ENCODE results near the gene ASIC3. TPM values are rescaled to one million over a fixed set of nuclear protein-coding genes. Genes with fewer than 3 reads are reported as not detected.
A peak's percentile ranks its signal among the peaks of the same experiment; 100 is the strongest.

Gene ASIC3
- total and polyA plus RNA-seq, 2 of the 4 experiments (the other 2 are of a cell fraction) = 0.74 TPM; not detected in 1

DNA sequence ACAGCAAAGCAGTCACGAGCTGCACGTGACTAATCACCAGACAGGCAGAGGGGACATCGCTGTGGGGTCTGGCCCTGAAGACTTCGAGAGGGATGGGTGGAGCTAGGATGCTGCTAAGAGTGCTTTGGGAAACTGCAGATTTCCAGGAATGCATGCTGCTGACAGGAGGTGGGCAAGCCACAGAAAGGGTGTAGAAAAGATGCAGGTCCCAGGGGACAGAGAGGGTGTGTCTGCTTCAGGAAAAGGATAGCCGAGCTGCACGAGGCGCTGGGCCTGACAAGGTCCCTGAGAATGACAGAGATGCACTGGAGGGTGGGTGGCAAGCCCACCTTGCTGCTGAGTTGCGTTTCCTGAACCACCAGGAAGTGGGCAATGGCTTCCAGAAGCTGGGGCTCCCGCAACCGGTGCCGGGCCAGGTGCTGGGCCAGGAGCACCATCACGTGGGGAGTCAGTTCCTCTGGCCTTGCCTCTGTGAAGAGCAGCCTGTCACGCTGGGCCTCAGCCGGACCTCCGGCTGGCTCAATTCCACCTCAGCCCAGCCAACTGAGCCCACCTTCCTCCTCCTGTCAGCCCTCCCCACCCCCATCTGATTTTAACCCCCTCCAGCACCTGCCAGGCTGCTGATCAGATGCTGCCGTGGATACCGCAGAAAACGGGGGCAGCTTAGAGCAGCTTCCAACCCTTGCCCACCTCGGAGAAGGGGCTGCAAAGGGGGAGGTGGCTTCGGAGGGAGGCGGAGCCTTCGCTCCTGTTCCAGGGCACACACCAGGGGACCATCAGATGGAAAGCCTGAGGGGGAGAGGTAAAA, 30.1 kb downstream of the ASIC3 start:
- peaks cover 19 to 71% of the 10 kb centered on the region in 2 experiments; a peak in 3 of 4 replicates for H3K79me1 ChIP-seq (ENCODE audit: low read depth in 1 of 2, low read length in 2 of 2)
- TF ChIP-seq CHD1 (IDR thresholded peaks at IDR 0.05; ENCODE audit: low read depth, low read length) (no peak), POLR2A (IDR thresholded peaks at IDR 0.05; ENCODE audit: low read depth, low read length) (no peak), SMC3 (IDR thresholded peaks at IDR 0.05; ENCODE audit: low read depth, low read length) (no peak), BHLHE40 (IDR thresholded peaks at IDR 0.05; ENCODE audit: low read depth, low read length) (peak; percentile 34; the same call in 1 of the 2 replicates)
- TF ChIP-seq, protein P1, sequence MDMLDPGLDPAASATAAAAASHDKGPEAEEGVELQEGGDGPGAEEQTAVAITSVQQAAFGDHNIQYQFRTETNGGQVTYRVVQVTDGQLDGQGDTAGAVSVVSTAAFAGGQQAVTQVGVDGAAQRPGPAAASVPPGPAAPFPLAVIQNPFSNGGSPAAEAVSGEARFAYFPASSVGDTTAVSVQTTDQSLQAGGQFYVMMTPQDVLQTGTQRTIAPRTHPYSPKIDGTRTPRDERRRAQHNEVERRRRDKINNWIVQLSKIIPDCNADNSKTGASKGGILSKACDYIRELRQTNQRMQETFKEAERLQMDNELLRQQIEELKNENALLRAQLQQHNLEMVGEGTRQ (IDR thresholded peaks at IDR 0.05; ENCODE audit: low read depth, low read length) = 0 out of 2 replicates have a peak, but pooled peaks have one; percentile 4
- intact Hi-C loops (cut with micrococcal nuclease) (no loop called here), in situ Hi-C loops (cut with MboI; ENCODE audit: low sequenced_read_pairs) (no loop called here), dilution Hi-C loops (cut with HindIII; ENCODE audit: low sequenced_read_pairs, unreplicated experiment) (no loop called here)
- WGBS, 2 experiments (ENCODE audit: extremely low coverage in 2 of 2, insufficient read length in 1 of 2) = 50% methylated on average over 5 of the region's 22 CpGs; no CpG with 5 or more reads in 1 of the 2 experiments
- peak overlapping the region; percentile 11; the same call in 1 of the 2 replicates for H3K23ac ChIP-seq (ENCODE audit: low read depth, low read length)
- no peak overlapping the region for H3K14ac ChIP-seq (replicated peaks; ENCODE audit: low read depth, low read length)
- ChIA-PET POLR2A (ENCODE audit: unreplicated experiment) (no interaction called here), CTCF (no interaction called here)
- H3K56ac ChIP-seq (ENCODE audit: extremely low read depth, insufficient read depth, low read length) = no peak overlapping the region
- peaks cover 22% of the 10 kb centered on the region for H4K20me1 ChIP-seq (ENCODE audit: insufficient read depth, low read length)
- peaks cover 44% of the 10 kb centered on the region for H3K36me3 ChIP-seq (ENCODE audit: control insufficient read depth, insufficient read depth, low read length)
- H3K9me1 ChIP-seq (ENCODE audit: insufficient read depth, low read length) = no peaks in the 10 kb centered on the region
- H3K4me2 ChIP-seq (ENCODE audit: low read depth, low read length) = no peak overlapping the region
- DNase-seq (no peak), ATAC-seq (ENCODE audit: low read depth) (no peak)
- H3K9ac ChIP-seq (ENCODE audit: low read depth, low read length) = no peak overlapping the region
- H4K8ac ChIP-seq (ENCODE audit: low read depth in 2 of 2, low read length in 2 of 2) = no peak overlapping the region
- no peak overlapping the region for H2BK15ac ChIP-seq (ENCODE audit: low read depth, low read length)
- no peak overlapping the region for H3K4ac ChIP-seq (ENCODE audit: low read depth, low read length)
- H3K4me3 ChIP-seq (ENCODE audit: insufficient read depth, low read depth, low read length) = no peak overlapping the region
- H2BK120ac ChIP-seq (ENCODE audit: low read depth, low read length) = no peak overlapping the region
- no peaks in the 10 kb centered on the region for H3K27me3 ChIP-seq (ENCODE audit: control insufficient read depth, insufficient read depth, low read length)
- no peaks in the 10 kb centered on the region for H3K9me3 ChIP-seq (ENCODE audit: control insufficient read depth, insufficient read depth, low read length)
- no peak overlapping the region for H2AK9ac ChIP-seq (replicated peaks; ENCODE audit: low read depth, low read length, poor library complexity)
- no peak overlapping the region for H3K27ac ChIP-seq (ENCODE audit: insufficient read depth, low read length)
- H2BK5ac ChIP-seq (ENCODE audit: low read depth, low read length, poor library complexity, severe bottlenecking) = no peak overlapping the region
- H4K5ac ChIP-seq (ENCODE audit: low read depth, low read length) = no peak overlapping the region
- no peak overlapping the region for H2AK5ac ChIP-seq (ENCODE audit: low read depth, low read length)
- H3K4me1 ChIP-seq (ENCODE audit: control insufficient read depth, insufficient read depth, low read length) = peaks cover 21% of the 10 kb centered on the region
- no peak overlapping the region for H4K91ac ChIP-seq (ENCODE audit: insufficient read depth, low read depth, low read length)
- H3K18ac ChIP-seq (ENCODE audit: low read depth, low read length) = no peak overlapping the region
- no peak overlapping the region for H2AFZ ChIP-seq (replicated peaks; ENCODE audit: low read length, poor library complexity)
- no peak overlapping the region for H2BK20ac ChIP-seq (ENCODE audit: low read depth, low read length)
- BruUV-seq (replicated peaks) = no TSS peak

All from IMR-90 (cell line).